Astrocyte (in vitro differentiated cells and primary cell): ENCODE data around the gene LAMA4. TPM values are rescaled to one million over a fixed set of nuclear protein-coding genes. Genes with fewer than 3 reads are reported as not detected.
A peak's percentile ranks its signal among the peaks of the same experiment; 100 is the strongest.

Source experiments
- DNase-seq: peaks from one replicate; pipeline ENCODE4 v3.0.0-alpha.2; 2010; ENCODE audit warnings: low read depth
- FAIRE-seq: peaks from 2 replicates; lab custom pipeline; 2011; peaks lifted over from hg19 to GRCh38; lab: Jason Lieb, UNC
- H2AFZ ChIP-seq: 2 replicates; pipeline ENCODE4 v1.6.0; 2012; ENCODE audit warnings: low read depth, low read length, inconsistent platforms
- H3K27ac ChIP-seq: 2 replicates; pipeline ENCODE4 v1.5.1; 2011; ENCODE audit warnings: low read depth, low read length, inconsistent platforms
- H3K27me3 ChIP-seq: 2 replicates; pipeline ENCODE4 v1.6.0; 2011; ENCODE audit warnings: low read length, inconsistent platforms; ENCODE audit not compliant: insufficient read depth
- H3K36me3 ChIP-seq: 2 replicates; pipeline ENCODE4 v1.5.1; 2011; ENCODE audit warnings: low read length, inconsistent platforms; ENCODE audit not compliant: insufficient read depth
- H3K4me1 ChIP-seq: 2 replicates; pipeline ENCODE4 v1.5.1; 2011; ENCODE audit warnings: low read length, inconsistent platforms; ENCODE audit not compliant: insufficient read depth
- H3K4me2 ChIP-seq: 2 replicates; pipeline ENCODE4 v1.6.0; 2012; ENCODE audit warnings: low read length, inconsistent platforms
- H3K4me3 ChIP-seq: 2 replicates; pipeline ENCODE4 v1.5.1; 2011; ENCODE audit warnings: low read depth, mild to moderate bottlenecking, low read length, inconsistent platforms; ENCODE audit not compliant: insufficient read depth
- H3K79me2 ChIP-seq: 2 replicates; pipeline ENCODE4 v1.6.0; 2012; ENCODE audit warnings: mild to moderate bottlenecking, low read length, inconsistent platforms; ENCODE audit not compliant: insufficient read depth
- H3K9ac ChIP-seq: 2 replicates; pipeline ENCODE4 v1.6.0; 2012; ENCODE audit warnings: mild to moderate bottlenecking, low read length, inconsistent platforms
- H3K9me3 ChIP-seq: 2 replicates; pipeline ENCODE4 v1.5.1; 2012; ENCODE audit warnings: low read depth, mild to moderate bottlenecking, low read length, inconsistent platforms; ENCODE audit not compliant: insufficient read depth
- H4K20me1 ChIP-seq: 2 replicates; pipeline ENCODE4 v1.6.0; 2012; ENCODE audit warnings: low read length, inconsistent platforms; ENCODE audit not compliant: insufficient read depth
- H3K27ac Mint-ChIP-seq: one replicate; pipeline ENCODE4 v1.8.0; 2021; ENCODE audit warnings: mild to moderate bottlenecking, mixed read lengths; ENCODE audit not compliant: unreplicated experiment
- H3K27me3 Mint-ChIP-seq: one replicate; pipeline ENCODE4 v1.8.0; 2021; ENCODE audit warnings: low read depth, mixed read lengths; ENCODE audit not compliant: unreplicated experiment
- H3K36me3 Mint-ChIP-seq: one replicate; pipeline ENCODE4 v1.8.0; 2021; ENCODE audit warnings: low read depth, mixed read lengths; ENCODE audit not compliant: unreplicated experiment
- H3K4me1 Mint-ChIP-seq: one replicate; pipeline ENCODE4 v1.8.0; 2021; ENCODE audit warnings: low read depth, mixed read lengths; ENCODE audit not compliant: unreplicated experiment
- H3K4me3 Mint-ChIP-seq: one replicate; pipeline ENCODE4 v1.8.0; 2021; ENCODE audit warnings: mild to moderate bottlenecking, moderate library complexity, mixed read lengths; ENCODE audit not compliant: unreplicated experiment
- H3K9me3 Mint-ChIP-seq: one replicate; pipeline ENCODE4 v1.8.0; 2021; ENCODE audit warnings: mild to moderate bottlenecking, mixed read lengths; ENCODE audit not compliant: unreplicated experiment
- CTCF ChIP-seq: IDR thresholded peaks from 2 replicates; pipeline ENCODE4 v1.5.1; 2011; ENCODE audit warnings: low read depth, mild to moderate bottlenecking, inconsistent platforms, low read length, moderate library complexity; ENCODE audit not compliant: insufficient read depth
- EZH2 ChIP-seq: IDR thresholded peaks from 2 replicates; pipeline ENCODE4 v1.6.1; 2012; ENCODE audit warnings: mild to moderate bottlenecking, low read length, inconsistent platforms; ENCODE audit not compliant: insufficient read depth
- total RNA-seq: library from RNA; stranded (reverse); gene quantifications from 2 replicates; pipeline ENCODE4 v1.2.1, GENCODE V29; 2021

Gene LAMA4
- total RNA-seq, 1 donor from 2014 or later = 2.0 TPM

- Mint-ChIP-seq H3K36me3 (no peaks in the 10 kb centered on the region), H3K9me3 (peaks cover 1% of the 10 kb centered on the region), H3K27me3 (no peaks in the 10 kb centered on the region), H3K4me3 (no peak overlapping the region), H3K4me1 (no peaks in the 10 kb centered on the region), H3K27ac (no peak overlapping the region)
- H3K9me3 ChIP-seq = no peaks in the 10 kb centered on the region
- no peak overlapping the region for H3K4me3 ChIP-seq
- no peak overlapping the region for H3K27ac ChIP-seq
- no peaks in the 10 kb centered on the region for H4K20me1 ChIP-seq
- H3K9ac ChIP-seq = no peak overlapping the region
- no peak overlapping the region for H2AFZ ChIP-seq
- no peak for DNase-seq
- no peaks in the 10 kb centered on the region for H3K79me2 ChIP-seq
- FAIRE-seq = no peak
- no peak overlapping the region for H3K4me2 ChIP-seq
- H3K36me3 ChIP-seq = no peaks in the 10 kb centered on the region
- H3K27me3 ChIP-seq = no peaks in the 10 kb centered on the region
- no peaks in the 10 kb centered on the region for H3K4me1 ChIP-seq
- no peak for TF ChIP-seq EZH2
- TF ChIP-seq CTCF = no peak
These were observed 12.0 kb upstream of the LAMA4 start for GRCh38 chr6:112266331-112266730.

DNA sequence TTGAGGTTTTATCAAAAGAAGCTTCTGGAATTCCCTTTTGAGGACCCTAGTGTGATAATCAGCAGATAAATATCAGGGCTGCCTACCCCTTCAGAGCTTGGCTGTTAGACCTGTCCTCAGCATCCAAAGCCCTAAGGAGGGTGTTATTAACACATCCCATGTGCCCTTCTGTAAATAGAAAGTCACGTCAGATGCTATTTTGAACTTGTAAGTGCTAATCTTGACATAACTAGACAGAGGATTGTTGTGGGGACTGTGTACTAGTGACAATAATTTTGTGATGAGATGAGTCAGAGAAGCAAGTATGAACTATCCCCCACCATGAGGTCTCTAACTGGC lies 4.9 kb upstream of the LAMA4 start:
- H3K27ac ChIP-seq = no peak overlapping the region
- peaks cover 3% of the 10 kb centered on the region for H3K4me1 Mint-ChIP-seq
- no peaks in the 10 kb centered on the region for H3K9me3 ChIP-seq
- no peaks in the 10 kb centered on the region for H3K79me2 ChIP-seq
- no peak overlapping the region for H3K27ac Mint-ChIP-seq
- H3K36me3 Mint-ChIP-seq = no peaks in the 10 kb centered on the region
- H3K36me3 ChIP-seq = no peaks in the 10 kb centered on the region
- no peak overlapping the region for H2AFZ ChIP-seq
- peaks cover 9% of the 10 kb centered on the region for H3K4me1 ChIP-seq
- H4K20me1 ChIP-seq = no peaks in the 10 kb centered on the region
- peaks cover 5% of the 10 kb centered on the region for H3K27me3 Mint-ChIP-seq
- TF ChIP-seq CTCF (no peak), EZH2 (no peak)
- no peak overlapping the region for H3K4me3 ChIP-seq
- H3K4me2 ChIP-seq = no peak overlapping the region
- H3K4me3 Mint-ChIP-seq = no peak overlapping the region
- no peak for FAIRE-seq
- H3K9ac ChIP-seq = no peak overlapping the region
- DNase-seq = no peak
- no peaks in the 10 kb centered on the region for H3K9me3 Mint-ChIP-seq
- no peaks in the 10 kb centered on the region for H3K27me3 ChIP-seq

GRCh38 chr6:112258642-112259336 lies 4.4 kb upstream of the LAMA4 start:
- Histone ChIP-seq H3K4me2 (no peak overlapping the region), H3K27me3 (no peaks in the 10 kb centered on the region), H4K20me1 (no peaks in the 10 kb centered on the region), H3K9ac (no peak overlapping the region), H3K4me1 (peaks cover 11% of the 10 kb centered on the region), H3K9me3 (no peaks in the 10 kb centered on the region), H3K4me3 (no peak overlapping the region), H3K79me2 (peaks cover 5% of the 10 kb centered on the region), H3K27ac (no peak overlapping the region), H3K36me3 (no peaks in the 10 kb centered on the region), H2AFZ (no peak overlapping the region)
- Mint-ChIP-seq H3K4me3 (no peak overlapping the region), H3K4me1 (peaks cover 3% of the 10 kb centered on the region), H3K27me3 (peaks cover 5% of the 10 kb centered on the region), H3K9me3 (no peaks in the 10 kb centered on the region), H3K36me3 (no peaks in the 10 kb centered on the region), H3K27ac (no peak overlapping the region)
- DNase-seq (peak; percentile 19), FAIRE-seq (no peak)
- TF ChIP-seq CTCF (no peak), EZH2 (no peak)
